ENCODE results near the gene HS6ST1.

GRCh38 chr2:128303095-128303791 is 15.4 kb downstream of the HS6ST1 start:
- TF ChIP-seq EZH2 (IDR thresholded peaks at IDR 0.05; ENCODE audit: borderline replicate concordance, low read length) (no peak), CTCF (conservative IDR thresholded peaks at IDR 0.05 in 1 of 2, IDR thresholded peaks at IDR 0.05 in 1 of 2; ENCODE audit: extremely low read depth in 1 of 2, insufficient read depth in 1 of 2, low read depth in 1 of 2, low read length in 2 of 2) (no peak)
